Osteoblast (primary cell): ENCODE results near the gene CRYAB. TPM values are rescaled to one million over a fixed set of nuclear protein-coding genes. Genes with fewer than 3 reads are reported as not detected.

Experiments used
- DNase-seq: peaks from one replicate; pipeline ENCODE4 v3.0.0; 2011; ENCODE audit warnings: low spot score, mixed read lengths; ENCODE audit not compliant: insufficient read length; ENCODE audit errors: missing footprints
- H2AFZ ChIP-seq: 2 replicates; pipeline ENCODE4 v1.6.0; 2011; ENCODE audit warnings: mild to moderate bottlenecking, low read length
- H3K27ac ChIP-seq: 2 replicates; pipeline ENCODE4 v1.5.1; 2011; ENCODE audit warnings: mild to moderate bottlenecking, low read depth, low read length, moderate library complexity
- H3K27me3 ChIP-seq: 2 replicates; pipeline ENCODE4 v1.6.0; 2012; ENCODE audit warnings: mild to moderate bottlenecking, control low read depth, inconsistent platforms, low read length, moderate library complexity; ENCODE audit not compliant: insufficient read depth
- H3K36me3 ChIP-seq: 2 replicates; pipeline ENCODE4 v1.5.1; 2011; ENCODE audit warnings: mild to moderate bottlenecking, low read length, control low read depth, moderate library complexity; ENCODE audit not compliant: insufficient read depth
- H3K4me1 ChIP-seq: 2 replicates; pipeline ENCODE4 v1.5.1; 2011; ENCODE audit warnings: mild to moderate bottlenecking, low read length, control low read depth, moderate library complexity; ENCODE audit not compliant: insufficient read depth
- H3K4me2 ChIP-seq: 2 replicates; pipeline ENCODE4 v1.6.0; 2011; ENCODE audit warnings: mild to moderate bottlenecking, low read length; ENCODE audit not compliant: insufficient read depth
- H3K4me3 ChIP-seq: fragments of 200-600 bp; sonication (generic); 3 replicates; pipeline ENCODE4 v1.5.1; 2012; ENCODE audit warnings: mild to moderate bottlenecking, low read length, inconsistent platforms; ENCODE audit not compliant: insufficient read depth
- H3K79me2 ChIP-seq: 2 replicates; pipeline ENCODE4 v1.6.0; 2012; ENCODE audit warnings: mild to moderate bottlenecking, low read length, control low read depth, inconsistent platforms; ENCODE audit not compliant: insufficient read depth
- H3K9me3 ChIP-seq: 2 replicates; pipeline ENCODE4 v1.5.1; 2011; ENCODE audit warnings: low read depth, low read length, control low read depth
- H4K20me1 ChIP-seq: 2 replicates; pipeline ENCODE4 v1.6.0; 2012; ENCODE audit warnings: mild to moderate bottlenecking, low read length, control low read depth; ENCODE audit not compliant: insufficient read depth
- CTCF ChIP-seq: IDR thresholded peaks from 2 replicates; pipeline ENCODE4 v1.5.1; 2011; ENCODE audit warnings: mild to moderate bottlenecking, low read depth, low read length, moderate library complexity; ENCODE audit errors: extremely low read depth
- total RNA-seq: library from RNA; depleted of rRNA; stranded (reverse); fragments of >200 nt; gene quantifications from 2 replicates; pipeline ENCODE4 v1.2.3, GENCODE V29; 2012

Gene CRYAB
- total RNA-seq, 1 donor, result 54.3 TPM

- TF ChIP-seq CTCF, result no peak
- Histone ChIP-seq H3K4me2 (no peak overlapping the region), H3K79me2 (no peaks in the 10 kb centered on the region), H3K4me1 (no peaks in the 10 kb centered on the region), H3K36me3 (no peaks in the 10 kb centered on the region), H3K27ac (no peak overlapping the region), H2AFZ (no peak overlapping the region), H4K20me1 (no peaks in the 10 kb centered on the region), H3K27me3 (no peaks in the 10 kb centered on the region), H3K9me3 (no peaks in the 10 kb centered on the region), H3K4me3 (no peak overlapping the region)
- DNase-seq, result no peak
Observed at GRCh38 chr11:111954154-111954553, 42.6 kb upstream of the CRYAB start.

- no peaks in the 10 kb centered on the region for H3K9me3 ChIP-seq
- H3K4me3 ChIP-seq, result no peak overlapping the region
- no peaks in the 10 kb centered on the region for H3K36me3 ChIP-seq
- H3K79me2 ChIP-seq, result peaks cover 7% of the 10 kb centered on the region
- no peak overlapping the region for H2AFZ ChIP-seq
- no peak overlapping the region for H3K4me2 ChIP-seq
- H3K27me3 ChIP-seq, result no peaks in the 10 kb centered on the region
- TF ChIP-seq CTCF, result no peak
- H3K27ac ChIP-seq, result no peak overlapping the region
- no peak for DNase-seq
- no peaks in the 10 kb centered on the region for H4K20me1 ChIP-seq
- peaks cover 2% of the 10 kb centered on the region for H3K4me1 ChIP-seq
Observed at GRCh38 chr11:111951565-111951964, 40.0 kb upstream of the CRYAB start.

GRCh38 chr11:111949519-111950426 is 38.2 kb upstream of the CRYAB start:
- peaks cover 9% of the 10 kb centered on the region for H3K79me2 ChIP-seq
- H3K36me3 ChIP-seq, result no peaks in the 10 kb centered on the region
- peaks cover 15% of the 10 kb centered on the region for H3K4me1 ChIP-seq
- no peak overlapping the region for H3K4me3 ChIP-seq
- DNase-seq, result no peak
- H3K27ac ChIP-seq, result no peak overlapping the region
- no peak overlapping the region for H3K4me2 ChIP-seq
- no peaks in the 10 kb centered on the region for H3K9me3 ChIP-seq
- no peak for TF ChIP-seq CTCF
- H4K20me1 ChIP-seq, result no peaks in the 10 kb centered on the region
- H3K27me3 ChIP-seq, result no peaks in the 10 kb centered on the region
- no peak overlapping the region for H2AFZ ChIP-seq

GRCh38 chr11:111947143-111947542 is 35.6 kb upstream of the CRYAB start:
- Histone ChIP-seq H3K9me3 (no peaks in the 10 kb centered on the region), H3K4me1 (peaks cover 38% of the 10 kb centered on the region), H3K4me3 (no peak overlapping the region), H3K27me3 (no peaks in the 10 kb centered on the region), H2AFZ (no peak overlapping the region), H4K20me1 (no peaks in the 10 kb centered on the region), H3K79me2 (peaks cover 9% of the 10 kb centered on the region), H3K27ac (no peak overlapping the region), H3K36me3 (no peaks in the 10 kb centered on the region), H3K4me2 (no peak overlapping the region)
- no peak for DNase-seq
- no peak for TF ChIP-seq CTCF
